Left renal pelvis (tissue), 4 donors: Measurements from ENCODE around the gene TMEM120B. TPM values are rescaled to one million over a fixed set of nuclear protein-coding genes. Genes with fewer than 3 reads are reported as not detected.

Source experiments
- DNase-seq, 4 donors: peaks; one replicate each; pipeline ENCODE4 v3.0.0-alpha.2; 2013; ENCODE audit warnings: low read depth in 4 of 4, low spot score in 3 of 4
- polyA plus RNA-seq, 4 donors: library from polyadenylated mRNA; unstranded; fragments of 120-200 nt; gene quantifications; one replicate each; pipeline ENCODE4 v1.2.1, GENCODE V29; 2013; ENCODE audit not compliant: insufficient read length in 4 of 4

TMEM120B gene
- polyA plus RNA-seq, 4 donors: 7.9 to 13.6 (median 10.3) TPM

DNA sequence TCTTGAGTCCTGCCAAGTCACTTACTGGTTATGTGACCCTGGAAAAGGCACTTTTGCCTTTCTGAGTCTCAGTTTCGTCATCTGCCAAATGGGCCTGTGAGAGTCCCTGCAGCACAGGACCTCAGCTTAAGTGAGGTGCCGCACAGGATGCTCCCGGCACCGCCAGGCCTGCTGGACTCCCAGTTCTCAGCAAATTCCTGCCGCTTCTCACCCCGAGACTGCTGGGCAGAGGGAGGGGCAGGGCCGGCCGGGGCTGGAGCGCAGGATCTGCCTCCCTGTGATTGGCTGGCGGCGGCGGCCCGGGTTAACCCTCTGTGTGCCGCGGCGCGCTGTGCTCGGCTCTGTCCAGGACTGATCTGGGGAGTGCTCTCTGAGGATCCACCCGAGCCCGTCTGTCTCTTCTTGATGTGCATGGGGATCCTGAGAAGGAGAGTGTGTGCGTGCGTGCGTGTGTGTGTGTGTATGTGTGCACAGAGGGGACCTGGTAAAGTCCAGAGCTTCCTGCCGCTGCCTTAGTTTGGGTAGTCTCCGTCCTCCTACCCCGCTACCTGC is 99.8 kb downstream of the TMEM120B start:
- no peak for DNase-seq

DNA sequence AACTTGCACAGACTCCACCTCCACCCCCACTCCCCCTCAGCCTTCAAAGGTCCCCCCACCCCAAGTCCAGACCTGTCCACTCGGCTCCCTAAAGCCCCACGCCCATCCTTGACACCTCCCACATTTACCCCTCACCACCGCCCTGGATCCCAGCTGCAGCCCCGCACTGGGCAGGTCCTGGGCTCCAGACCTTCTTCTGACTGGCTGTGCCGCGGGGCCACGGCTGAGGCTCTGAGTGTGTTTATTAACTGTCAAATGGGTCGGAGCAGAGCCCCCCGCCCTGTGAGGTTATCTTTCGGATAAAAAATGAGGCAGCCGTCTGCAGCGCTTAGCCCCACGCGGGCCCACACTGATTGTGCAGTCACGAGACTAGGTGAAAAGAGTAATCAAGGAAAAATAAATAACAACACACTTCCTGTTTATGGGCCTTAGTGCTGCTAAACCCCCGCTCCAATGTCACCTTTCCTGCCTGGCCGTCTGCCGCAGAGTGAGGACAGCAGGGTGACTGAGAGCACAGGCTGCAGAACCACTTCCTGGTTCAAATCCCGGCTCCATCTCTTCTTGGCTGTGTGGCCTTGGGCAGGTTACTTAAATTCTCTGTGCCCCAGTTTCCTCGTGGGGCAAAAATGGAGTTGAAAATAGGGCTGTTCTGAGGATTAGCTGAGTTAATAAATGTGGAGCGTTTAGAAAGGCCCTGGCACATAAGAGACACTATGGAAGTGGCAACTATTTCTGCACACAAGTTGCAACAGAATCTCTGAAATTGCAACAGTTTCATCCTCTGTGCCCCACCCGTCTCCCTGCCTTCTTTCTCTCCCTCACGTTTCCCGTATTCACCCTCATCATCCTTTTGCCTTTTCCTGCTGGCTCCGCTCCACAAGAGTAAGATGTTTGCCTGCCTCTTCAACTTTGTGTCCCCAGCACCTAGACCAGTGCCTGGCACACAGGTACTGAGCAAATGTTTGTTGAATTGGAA is 100.7 kb downstream of the TMEM120B start:
- DNase-seq: no peak

DNA sequence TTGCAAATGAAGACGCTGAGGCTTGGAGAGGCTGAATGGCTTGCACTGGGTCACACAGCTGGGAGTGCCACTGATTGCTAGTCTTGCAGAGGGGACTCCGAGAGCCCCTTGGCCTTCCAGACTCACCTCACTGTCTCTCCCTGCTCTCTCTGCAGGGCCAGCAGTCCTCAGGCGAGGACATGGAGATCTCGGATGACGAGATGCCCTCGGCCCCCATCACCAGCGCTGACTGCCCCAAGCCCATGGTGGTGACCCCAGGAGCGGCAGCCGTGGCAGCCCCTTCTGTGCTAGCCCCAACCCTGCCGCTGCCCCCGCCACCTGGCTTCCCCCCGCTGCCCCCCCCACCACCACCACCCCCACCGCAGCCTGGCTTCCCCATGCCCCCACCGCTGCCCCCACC is 101.4 kb downstream of the TMEM120B start:
- DNase-seq: no peak

DNA sequence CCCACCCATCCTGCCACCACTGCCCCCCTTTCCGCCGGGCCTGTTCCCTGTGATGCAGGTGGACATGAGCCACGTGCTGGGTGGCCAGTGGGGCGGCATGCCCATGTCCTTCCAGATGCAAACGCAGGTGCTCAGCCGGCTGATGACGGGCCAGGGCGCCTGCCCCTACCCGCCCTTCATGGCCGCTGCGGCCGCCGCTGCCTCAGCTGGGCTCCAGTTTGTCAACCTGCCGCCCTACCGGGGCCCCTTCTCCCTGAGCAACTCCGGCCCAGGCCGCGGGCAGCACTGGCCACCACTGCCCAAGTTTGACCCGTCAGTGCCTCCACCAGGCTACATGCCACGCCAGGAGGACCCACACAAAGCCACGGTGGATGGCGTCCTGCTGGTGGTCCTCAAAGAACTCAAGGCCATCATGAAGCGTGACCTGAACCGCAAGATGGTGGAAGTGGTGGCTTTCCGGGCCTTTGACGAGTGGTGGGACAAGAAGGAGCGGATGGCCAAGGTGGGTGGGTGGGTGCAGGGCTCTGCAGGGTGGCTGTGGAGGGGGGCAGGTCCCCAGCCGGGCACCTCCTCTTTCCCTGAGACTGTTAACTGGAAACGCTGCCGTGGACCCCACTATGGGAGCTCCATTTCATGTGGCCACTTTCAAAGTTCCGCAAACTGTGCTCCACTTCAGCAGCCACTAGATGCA is 102.0 kb downstream of the TMEM120B start:
- no peak for DNase-seq

DNA sequence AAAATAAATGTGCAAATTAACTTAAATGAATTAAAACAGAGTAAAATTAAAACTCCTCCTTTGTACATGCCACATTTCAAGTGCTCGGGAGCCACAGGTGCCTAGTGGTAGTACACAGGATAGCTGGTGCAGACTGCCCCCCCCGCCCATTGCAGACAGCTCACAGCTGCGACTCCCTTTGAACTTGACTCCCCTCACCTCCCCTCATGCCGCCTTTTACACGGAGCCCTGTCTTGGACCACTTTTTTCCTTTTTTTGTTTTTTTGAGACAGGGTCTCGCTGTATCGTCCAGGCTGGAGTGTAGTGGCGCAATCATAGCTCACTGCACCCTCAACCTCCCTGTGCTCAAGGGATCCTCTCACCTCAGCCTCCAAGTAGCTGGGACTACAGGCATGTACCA is 102.7 kb downstream of the TMEM120B start:
- DNase-seq: no peak

DNA sequence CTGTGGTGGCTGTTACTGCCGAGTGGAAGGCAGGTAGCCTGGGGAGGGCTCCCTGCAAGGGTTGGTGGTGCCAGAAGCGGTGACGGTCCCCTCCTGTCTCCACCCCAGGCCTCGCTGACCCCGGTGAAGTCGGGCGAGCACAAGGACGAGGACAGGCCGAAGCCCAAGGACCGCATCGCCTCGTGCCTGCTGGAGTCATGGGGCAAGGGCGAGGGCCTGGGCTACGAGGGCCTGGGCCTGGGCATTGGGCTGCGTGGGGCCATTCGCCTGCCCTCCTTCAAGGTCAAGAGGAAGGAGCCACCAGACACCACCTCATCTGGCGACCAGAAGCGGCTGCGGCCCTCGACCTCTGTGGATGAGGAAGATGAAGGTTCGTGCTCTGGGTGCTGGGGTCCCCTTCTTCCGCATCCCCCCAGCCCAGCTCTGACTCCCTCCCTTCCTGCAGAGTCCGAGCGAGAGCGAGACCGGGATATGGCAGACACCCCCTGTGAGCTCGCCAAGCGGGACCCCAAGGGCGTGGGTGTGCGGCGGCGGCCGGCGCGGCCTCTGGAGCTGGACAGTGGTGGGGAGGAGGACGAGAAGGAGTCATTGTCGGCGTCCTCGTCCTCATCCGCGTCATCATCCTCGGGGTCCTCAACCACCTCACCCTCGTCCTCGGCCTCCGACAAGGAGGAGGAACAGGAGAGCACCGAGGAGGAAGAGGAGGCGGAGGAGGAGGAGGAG is 104.5 kb downstream of the TMEM120B start:
- DNase-seq: no peak

DNA sequence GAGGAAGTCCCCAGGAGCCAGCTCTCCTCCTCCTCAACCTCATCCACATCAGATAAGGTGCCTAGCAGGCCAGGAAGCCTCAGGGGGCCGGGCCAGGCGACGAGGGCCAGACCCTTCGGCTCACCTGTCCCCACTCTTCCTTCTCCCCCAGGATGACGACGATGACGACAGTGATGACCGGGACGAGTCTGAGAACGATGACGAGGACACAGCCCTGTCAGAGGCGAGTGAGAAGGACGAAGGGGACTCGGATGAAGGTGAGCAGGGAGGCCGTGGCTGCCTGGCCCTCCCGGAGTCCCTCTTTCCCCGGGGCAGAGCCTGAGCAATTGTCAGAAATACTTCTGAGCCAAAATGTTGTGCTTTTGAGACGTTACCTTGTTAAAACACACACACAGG is 105.1 kb downstream of the TMEM120B start:
- DNase-seq: no peak

DNA sequence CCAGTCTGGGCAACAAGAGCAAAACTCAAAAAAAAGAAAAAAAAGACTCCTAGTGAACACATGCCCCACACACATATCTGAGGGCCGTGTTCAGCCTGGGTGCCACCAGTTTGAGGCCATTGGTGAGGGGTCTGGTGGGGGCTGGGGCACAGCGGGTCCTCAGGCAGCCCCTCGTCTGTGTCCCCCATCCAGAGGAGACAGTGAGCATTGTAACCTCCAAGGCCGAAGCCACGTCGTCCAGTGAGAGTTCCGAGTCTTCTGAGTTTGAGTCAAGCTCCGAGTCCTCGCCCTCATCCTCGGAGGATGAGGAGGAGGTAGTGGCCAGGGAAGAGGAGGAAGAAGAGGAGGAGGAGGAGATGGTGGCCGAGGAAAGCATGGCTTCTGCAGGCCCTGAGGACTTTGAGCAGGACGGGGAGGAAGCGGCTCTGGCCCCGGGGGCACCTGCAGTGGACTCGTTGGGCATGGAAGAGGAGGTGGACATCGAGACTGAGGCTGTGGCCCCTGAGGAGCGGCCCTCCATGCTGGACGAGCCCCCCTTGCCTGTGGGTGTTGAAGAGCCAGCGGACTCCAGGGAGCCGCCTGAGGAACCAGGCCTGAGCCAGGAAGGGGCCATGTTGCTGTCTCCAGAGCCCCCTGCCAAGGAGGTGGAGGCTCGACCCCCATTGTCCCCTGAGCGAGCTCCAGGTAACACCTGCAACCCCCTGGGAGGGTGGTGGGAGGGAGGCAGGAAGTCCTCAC is 106.8 kb downstream of the TMEM120B start:
- DNase-seq: no peak

DNA sequence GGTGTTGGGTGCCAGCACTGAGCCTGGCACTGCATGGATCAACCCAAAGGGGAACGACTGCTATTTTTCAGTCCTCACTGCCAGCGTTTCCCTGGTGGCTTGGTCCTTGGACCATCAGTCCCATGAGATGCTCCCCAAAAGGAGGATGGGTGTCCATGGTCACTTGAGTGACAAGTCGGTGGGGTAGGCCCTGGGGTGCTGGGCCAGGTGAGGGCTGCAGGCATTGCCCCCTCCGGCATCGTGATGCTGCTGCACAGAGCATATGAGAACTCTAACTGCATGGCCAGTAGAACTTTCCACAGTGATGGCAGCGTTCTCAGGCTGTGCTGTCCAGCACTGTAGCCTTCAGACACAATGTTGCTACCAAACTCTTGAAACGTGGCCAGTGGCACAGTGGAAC is 107.5 kb downstream of the TMEM120B start:
- DNase-seq: no peak

DNA sequence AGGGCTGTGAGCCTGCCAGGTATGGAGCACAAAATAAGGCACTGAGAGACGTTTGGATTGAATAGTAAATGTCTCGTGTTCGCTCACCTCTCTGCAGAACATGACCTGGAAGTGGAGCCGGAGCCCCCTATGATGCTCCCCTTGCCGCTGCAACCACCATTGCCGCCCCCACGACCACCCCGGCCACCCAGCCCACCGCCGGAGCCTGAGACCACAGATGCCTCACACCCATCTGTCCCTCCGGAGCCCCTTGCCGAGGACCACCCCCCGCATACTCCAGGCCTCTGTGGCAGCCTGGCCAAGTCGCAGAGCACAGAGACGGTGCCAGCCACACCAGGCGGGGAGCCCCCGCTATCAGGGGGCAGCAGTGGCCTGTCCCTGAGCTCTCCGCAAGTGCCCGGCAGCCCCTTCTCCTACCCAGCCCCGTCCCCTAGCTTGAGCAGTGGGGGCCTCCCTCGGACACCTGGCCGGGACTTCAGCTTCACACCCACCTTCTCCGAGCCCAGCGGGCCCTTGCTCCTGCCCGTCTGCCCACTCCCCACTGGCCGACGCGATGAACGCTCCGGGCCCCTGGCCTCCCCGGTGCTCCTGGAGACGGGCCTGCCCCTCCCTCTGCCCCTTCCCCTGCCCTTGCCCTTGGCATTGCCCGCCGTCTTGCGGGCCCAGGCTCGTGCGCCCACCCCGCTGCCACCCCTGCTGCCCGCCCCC is 110.0 kb downstream of the TMEM120B start:
- no peak for DNase-seq

DNA sequence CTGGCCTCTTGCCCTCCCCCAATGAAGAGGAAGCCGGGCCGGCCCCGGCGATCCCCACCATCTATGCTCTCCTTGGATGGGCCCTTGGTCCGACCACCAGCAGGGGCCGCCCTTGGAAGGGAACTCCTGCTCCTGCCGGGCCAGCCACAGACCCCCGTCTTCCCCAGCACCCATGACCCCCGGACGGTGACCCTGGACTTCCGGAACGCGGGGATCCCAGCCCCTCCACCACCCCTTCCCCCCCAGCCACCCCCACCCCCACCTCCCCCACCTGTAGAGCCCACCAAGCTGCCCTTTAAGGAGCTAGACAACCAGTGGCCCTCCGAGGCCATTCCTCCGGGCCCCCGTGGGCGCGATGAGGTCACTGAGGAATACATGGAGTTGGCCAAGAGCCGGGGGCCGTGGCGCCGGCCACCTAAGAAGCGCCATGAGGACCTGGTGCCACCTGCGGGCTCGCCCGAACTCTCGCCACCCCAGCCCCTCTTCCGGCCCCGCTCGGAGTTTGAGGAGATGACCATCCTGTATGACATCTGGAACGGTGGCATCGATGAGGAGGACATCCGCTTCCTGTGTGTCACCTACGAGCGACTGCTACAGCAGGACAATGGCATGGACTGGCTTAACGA is 110.7 kb downstream of the TMEM120B start:
- no peak for DNase-seq

DNA sequence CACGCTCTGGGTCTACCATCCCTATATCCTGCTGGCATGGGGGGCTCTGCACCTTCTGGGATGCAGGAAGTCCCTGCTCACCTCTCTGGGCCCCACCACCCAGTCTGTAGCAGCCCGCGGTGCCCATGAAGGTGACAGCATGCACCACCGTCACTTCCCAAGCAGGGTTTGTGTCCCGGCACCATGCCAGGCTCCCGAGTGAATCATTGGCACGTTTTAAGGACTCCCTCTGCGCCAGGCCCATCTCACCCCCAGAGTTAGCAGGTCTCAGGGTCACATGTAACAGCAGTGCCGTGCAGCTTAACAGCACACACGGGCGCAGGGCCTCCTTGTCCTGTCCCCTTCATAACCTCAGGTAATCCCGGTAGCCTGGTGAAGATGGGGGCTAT is 111.2 kb downstream of the TMEM120B start:
- no peak for DNase-seq

DNA sequence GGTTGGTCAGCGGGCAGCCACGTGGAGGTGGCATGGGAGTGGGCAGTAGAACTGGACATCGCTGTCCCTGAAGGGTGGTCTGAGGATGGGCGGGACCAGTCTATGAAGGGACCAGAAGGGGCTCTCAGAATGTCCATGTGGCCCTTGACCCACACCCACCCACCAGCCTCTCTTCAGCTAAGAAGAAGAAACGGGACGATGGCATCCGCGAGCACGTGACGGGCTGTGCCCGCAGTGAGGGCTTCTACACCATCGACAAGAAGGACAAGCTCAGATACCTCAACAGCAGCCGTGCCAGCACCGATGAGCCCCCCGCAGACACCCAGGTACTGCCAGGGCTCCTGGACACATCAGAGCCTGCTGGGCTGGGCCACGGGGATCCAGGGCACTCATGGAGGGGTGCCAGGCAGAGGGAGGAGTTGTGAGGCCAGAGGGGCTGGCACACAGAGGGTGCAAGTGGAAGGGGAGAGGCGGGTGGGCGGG is 112.5 kb downstream of the TMEM120B start:
- DNase-seq: no peak

DNA sequence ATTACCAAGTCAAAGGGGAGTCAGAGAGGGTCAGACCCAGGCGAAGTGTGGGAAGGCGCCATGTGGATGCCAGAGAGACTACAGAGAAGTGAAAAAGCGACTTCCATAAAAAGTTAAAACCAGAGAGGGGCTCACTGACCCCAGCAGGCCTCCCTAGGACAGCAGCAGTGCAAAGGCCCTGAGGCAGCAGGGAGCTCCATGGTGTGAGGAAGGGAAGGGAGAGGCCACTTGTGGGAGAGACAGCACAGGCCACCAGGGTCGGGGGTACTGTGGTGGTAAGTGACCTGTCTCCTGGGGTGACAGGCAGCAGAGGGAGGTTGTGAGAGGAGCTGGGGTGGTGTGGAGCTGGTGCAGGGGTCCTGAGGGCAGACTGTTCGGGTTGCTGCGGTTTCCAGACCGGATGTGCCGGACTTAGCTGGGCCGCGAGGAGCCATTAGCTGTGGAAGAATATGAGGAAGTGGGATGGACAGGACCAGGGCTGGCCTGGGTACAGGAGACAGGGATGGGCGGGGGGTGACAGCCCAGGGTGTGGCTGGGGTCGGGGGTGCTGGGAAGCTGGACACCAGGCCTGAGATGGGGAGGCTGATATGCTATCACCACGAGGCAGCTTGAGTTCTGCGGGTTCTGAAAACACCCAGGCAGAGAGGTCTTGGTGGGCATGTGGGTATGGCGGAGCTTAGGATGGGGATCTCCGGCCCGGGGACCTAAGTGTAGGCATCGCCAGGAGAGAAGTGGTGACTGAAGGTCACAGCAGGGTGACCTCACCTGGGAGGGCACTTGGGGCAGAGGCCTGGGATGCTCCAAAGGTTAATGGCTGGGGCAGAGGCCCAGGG is 114.0 kb downstream of the TMEM120B start:
- no peak for DNase-seq

DNA sequence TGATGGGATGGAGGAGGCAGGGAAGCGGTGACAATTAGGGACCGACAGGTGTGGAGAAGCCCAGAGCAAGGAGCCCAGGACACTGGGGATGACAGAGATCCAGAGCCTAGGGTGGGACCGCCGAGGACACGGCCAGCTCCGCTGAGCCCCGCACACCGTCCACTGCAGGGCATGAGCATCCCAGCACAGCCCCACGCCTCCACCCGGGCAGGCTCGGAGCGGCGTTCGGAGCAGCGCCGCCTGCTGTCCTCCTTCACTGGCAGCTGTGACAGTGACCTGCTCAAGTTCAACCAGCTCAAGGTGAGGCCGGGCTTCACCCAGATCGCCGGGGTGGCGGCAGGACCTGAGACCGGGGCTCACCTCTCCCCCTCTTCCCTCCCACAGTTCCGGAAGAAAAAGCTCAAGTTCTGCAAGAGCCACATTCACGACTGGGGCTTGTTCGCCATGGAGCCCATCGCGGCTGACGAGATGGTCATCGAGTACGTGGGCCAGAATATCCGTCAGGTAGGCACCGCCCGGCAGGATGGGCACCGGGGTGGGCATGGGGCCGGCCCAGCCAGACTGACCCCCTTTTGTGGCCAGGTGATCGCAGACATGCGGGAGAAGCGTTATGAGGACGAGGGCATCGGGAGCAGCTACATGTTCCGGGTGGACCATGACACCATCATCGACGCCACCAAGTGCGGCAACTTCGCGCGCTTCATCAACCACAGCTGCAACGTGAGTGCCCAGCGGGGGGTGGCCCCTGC is 115.0 kb downstream of the TMEM120B start:
- DNase-seq: no peak

DNA sequence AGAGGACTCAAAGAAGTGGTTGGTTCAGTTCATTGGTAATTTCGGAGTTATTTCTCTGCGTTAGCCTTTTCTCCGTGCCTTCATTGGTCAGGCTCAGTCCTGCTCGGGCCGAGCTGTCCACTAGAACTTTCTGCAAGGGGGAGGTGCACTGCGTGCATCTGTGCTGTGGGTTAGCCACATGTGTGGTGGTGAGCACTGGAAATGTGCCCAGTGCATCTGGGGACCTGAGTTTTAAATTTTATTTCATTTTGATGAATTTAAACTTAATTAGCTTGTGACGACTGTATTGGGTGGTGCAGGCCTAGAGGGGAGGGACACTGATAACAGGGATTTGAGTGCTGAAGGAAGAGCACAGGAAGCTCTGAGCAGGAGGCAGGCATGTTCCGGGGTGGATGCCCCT is 115.8 kb downstream of the TMEM120B start:
- DNase-seq: no peak

DNA sequence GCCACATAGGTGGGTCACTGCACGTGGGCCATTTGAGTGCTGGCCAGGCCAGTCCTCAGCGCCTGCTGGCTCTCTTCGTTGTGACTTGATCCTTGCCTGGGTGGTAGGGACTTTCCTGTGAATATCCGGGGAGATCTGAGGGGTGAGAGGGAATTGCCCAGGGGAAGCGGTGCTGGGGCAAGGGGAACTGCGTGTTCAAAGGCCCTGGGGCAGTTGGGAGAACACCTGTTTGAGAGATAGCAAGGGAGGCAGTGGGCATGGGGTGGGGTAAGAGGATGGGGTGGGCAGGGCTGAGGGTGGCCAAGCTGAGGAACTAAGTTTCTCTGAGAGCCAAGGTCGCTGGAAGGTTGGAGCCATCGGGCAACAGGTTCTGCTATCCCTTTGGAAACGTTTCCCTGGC is 116.3 kb downstream of the TMEM120B start:
- DNase-seq: no peak
